GM10266 (cell line): ENCODE measurements around the gene AKR1B1.
A peak's percentile ranks its signal among the peaks of the same experiment; 100 is the strongest.

Experiments
- DNase-seq: peaks from one replicate; pipeline ENCODE4 v3.0.0; 2012; ENCODE audit errors: extremely low spot score
- TF ChIP-seq, protein P1 (sequence below): IDR thresholded peaks from 2 replicates; pipeline ENCODE4 v1.5.1; 2012; ENCODE audit warnings: mild to moderate bottlenecking, low read depth; ENCODE audit not compliant: control insufficient read depth, insufficient read depth; ENCODE audit errors: missing control alignments

AKR1B1 gene

GRCh38 chr7:134422008-134422407 is 36.9 kb downstream of the AKR1B1 start:
- no peak for DNase-seq
- TF ChIP-seq, protein P1, sequence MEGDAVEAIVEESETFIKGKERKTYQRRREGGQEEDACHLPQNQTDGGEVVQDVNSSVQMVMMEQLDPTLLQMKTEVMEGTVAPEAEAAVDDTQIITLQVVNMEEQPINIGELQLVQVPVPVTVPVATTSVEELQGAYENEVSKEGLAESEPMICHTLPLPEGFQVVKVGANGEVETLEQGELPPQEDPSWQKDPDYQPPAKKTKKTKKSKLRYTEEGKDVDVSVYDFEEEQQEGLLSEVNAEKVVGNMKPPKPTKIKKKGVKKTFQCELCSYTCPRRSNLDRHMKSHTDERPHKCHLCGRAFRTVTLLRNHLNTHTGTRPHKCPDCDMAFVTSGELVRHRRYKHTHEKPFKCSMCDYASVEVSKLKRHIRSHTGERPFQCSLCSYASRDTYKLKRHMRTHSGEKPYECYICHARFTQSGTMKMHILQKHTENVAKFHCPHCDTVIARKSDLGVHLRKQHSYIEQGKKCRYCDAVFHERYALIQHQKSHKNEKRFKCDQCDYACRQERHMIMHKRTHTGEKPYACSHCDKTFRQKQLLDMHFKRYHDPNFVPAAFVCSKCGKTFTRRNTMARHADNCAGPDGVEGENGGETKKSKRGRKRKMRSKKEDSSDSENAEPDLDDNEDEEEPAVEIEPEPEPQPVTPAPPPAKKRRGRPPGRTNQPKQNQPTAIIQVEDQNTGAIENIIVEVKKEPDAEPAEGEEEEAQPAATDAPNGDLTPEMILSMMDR: no peak

DNA sequence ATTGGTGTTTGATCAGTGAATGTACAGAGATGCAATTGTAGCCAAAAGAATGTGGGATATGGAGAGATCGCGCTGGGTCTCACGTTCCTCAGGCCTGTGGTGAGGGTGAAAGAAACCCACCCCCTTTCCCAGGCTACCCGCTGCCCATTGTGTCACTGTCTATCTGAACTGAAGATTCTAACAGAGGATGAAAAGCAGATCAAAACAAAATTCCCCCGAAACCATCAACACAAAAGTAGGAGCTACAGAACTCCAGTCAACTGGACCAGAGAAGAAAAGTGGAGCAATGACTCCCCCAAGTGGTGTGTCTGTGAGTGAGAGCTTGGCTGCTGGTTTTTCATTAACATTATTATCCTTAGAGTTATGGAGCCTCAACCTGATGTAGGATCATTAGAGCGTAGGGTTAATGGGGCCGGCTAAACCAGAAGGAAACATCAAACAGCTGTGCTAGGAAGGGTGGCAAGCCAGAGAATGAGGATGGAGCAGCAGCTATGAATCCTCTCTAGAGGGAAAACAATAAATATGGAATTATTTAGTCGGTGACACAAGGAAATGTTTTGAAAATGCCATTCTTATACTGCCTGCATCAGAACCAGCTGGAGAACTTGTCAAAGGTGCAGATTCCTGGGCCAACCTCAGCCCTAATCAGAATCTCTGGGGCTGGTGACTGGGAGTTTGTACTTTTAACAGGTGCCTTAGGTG is 38.3 kb downstream of the AKR1B1 start:
- TF ChIP-seq, protein P1: peak; percentile 38
- DNase-seq: peak; percentile 30

GRCh38 chr7:134419875-134420274 is 39.0 kb downstream of the AKR1B1 start:
- TF ChIP-seq, protein P1: no peak
- no peak for DNase-seq

- no peak for DNase-seq
- TF ChIP-seq, protein P1: no peak
Measured at GRCh38 chr7:134419085-134419484, 39.8 kb downstream of the AKR1B1 start.

GRCh38 chr7:134415700-134416099 is 43.2 kb downstream of the AKR1B1 start:
- TF ChIP-seq, protein P1: no peak

GRCh38 chr7:134414109-134414508 is 44.8 kb downstream of the AKR1B1 start:
- TF ChIP-seq, protein P1: no peak
- no peak for DNase-seq

More at GRCh38 chr7:134415700-134416099, 43.2 kb downstream of the AKR1B1 start:
- DNase-seq: no peak

- TF ChIP-seq, protein P1: no peak
Measured at GRCh38 chr7:134407311-134407710, 51.6 kb downstream of the AKR1B1 start.

More at GRCh38 chr7:134407311-134407710, 51.6 kb downstream of the AKR1B1 start:
- no peak for DNase-seq
